IMR-90 (cell line): Measurements from ENCODE around the gene KCNT1. TPM values are rescaled to one million over a fixed set of nuclear protein-coding genes. Genes with fewer than 3 reads are reported as not detected.

Experiments
- ATAC-seq: fragments of 200-7000 bp; cut with Tn5 transposase; 2 replicates; pipeline ENCODE4 v1.9.1; 2020; ENCODE audit warnings: low read depth, mild to moderate bottlenecking, moderate library complexity
- BruUV-seq: library from RNA; stranded (reverse); fragments of 400-500 nt; replicated peaks from 2 replicates; lab custom pipeline; 2021; lab: Mats Ljungman, UMichigan
- CTCF ChIA-PET: fragments of 300-600 bp; formaldehyde crosslinking; extraction: SDS; loops from one replicate; lab custom pipeline; 2021; ENCODE audit warnings: antibody characterized with exemption; lab: Yijun Ruan, JAX
- POLR2A ChIA-PET: fragments of 300-600 bp; sonication (Branson Sonifier 250); formaldehyde crosslinking; loops from one replicate; lab custom pipeline; 2022; ENCODE audit warnings: antibody characterized with exemption; ENCODE audit not compliant: unreplicated experiment; lab: Charles Lee
- DNase-seq: peaks from one replicate; pipeline ENCODE4 v3.0.0; 2013
- H2AFZ ChIP-seq: replicated peaks from 2 replicates; pipeline ENCODE3; 2013; ENCODE audit warnings: low read length, mild to moderate bottlenecking; ENCODE audit not compliant: poor library complexity
- H2AK5ac ChIP-seq: 2 replicates; pipeline ENCODE4 v1.6.1; 2013; ENCODE audit warnings: low read depth, low read length, inconsistent platforms
- H2AK9ac ChIP-seq: replicated peaks from 2 replicates; pipeline ENCODE3; 2013; ENCODE audit warnings: mild to moderate bottlenecking, low read depth, low read length, moderate library complexity; ENCODE audit not compliant: poor library complexity
- H2BK120ac ChIP-seq: 2 replicates; pipeline ENCODE4 v1.6.1; 2013; ENCODE audit warnings: low read depth, low read length, inconsistent platforms
- H2BK15ac ChIP-seq: 3 replicates; pipeline ENCODE4 v1.6.1; 2013; ENCODE audit warnings: low read depth, low read length, inconsistent platforms
- H2BK20ac ChIP-seq: 2 replicates; pipeline ENCODE4 v1.6.1; 2013; ENCODE audit warnings: low read depth, mild to moderate bottlenecking, inconsistent platforms, low read length, moderate library complexity
- H2BK5ac ChIP-seq: 2 replicates; pipeline ENCODE4 v1.6.1; 2013; ENCODE audit warnings: mild to moderate bottlenecking, low read depth, low read length, inconsistent platforms; ENCODE audit not compliant: poor library complexity, severe bottlenecking
- H3K14ac ChIP-seq: replicated peaks from 2 replicates; pipeline ENCODE4 v1.6.1; 2013; ENCODE audit warnings: low read depth, low read length, inconsistent platforms
- H3K18ac ChIP-seq: 2 replicates; pipeline ENCODE4 v1.6.1; 2013; ENCODE audit warnings: low read depth, low read length, control low read depth
- H3K23ac ChIP-seq: 2 replicates; pipeline ENCODE4 v1.6.1; 2013; ENCODE audit warnings: low read depth, low read length, inconsistent platforms
- H3K27ac ChIP-seq: 2 replicates; pipeline ENCODE4 v1.5.1; 2013; ENCODE audit warnings: mild to moderate bottlenecking, control low read depth, low read length; ENCODE audit not compliant: insufficient read depth
- H3K27me3 ChIP-seq: 2 replicates; pipeline ENCODE4 v1.6.1; 2013; ENCODE audit warnings: low read length; ENCODE audit not compliant: control insufficient read depth, insufficient read depth
- H3K36me3 ChIP-seq: 2 replicates; pipeline ENCODE4 v1.6.1; 2013; ENCODE audit warnings: low read length, mixed read lengths; ENCODE audit not compliant: control insufficient read depth, insufficient read depth
- H3K4ac ChIP-seq: 2 replicates; pipeline ENCODE4 v1.6.1; 2013; ENCODE audit warnings: low read depth, low read length, inconsistent platforms
- H3K4me1 ChIP-seq: 2 replicates; pipeline ENCODE4 v1.6.1; 2013; ENCODE audit warnings: low read length, mixed read lengths; ENCODE audit not compliant: control insufficient read depth, insufficient read depth
- H3K4me2 ChIP-seq: 2 replicates; pipeline ENCODE4 v1.6.1; 2013; ENCODE audit warnings: low read depth, mild to moderate bottlenecking, control low read depth, low read length, moderate library complexity
- H3K4me3 ChIP-seq: 2 replicates; pipeline ENCODE4 v1.5.1; 2013; ENCODE audit warnings: low read depth, mild to moderate bottlenecking, control low read depth, low read length, moderate library complexity; ENCODE audit not compliant: insufficient read depth
- H3K56ac ChIP-seq: 2 replicates; pipeline ENCODE4 v1.6.1; 2013; ENCODE audit warnings: low read length, inconsistent platforms; ENCODE audit not compliant: insufficient read depth; ENCODE audit errors: extremely low read depth
- H3K79me1 ChIP-seq, 2 experiments: 2 replicates each; pipeline ENCODE4 v1.6.1; 2013; ENCODE audit warnings: low read length in 2 of 2, inconsistent platforms in 1 of 2, low read depth in 1 of 2
- H3K9ac ChIP-seq: 2 replicates; pipeline ENCODE4 v1.6.1; 2013; ENCODE audit warnings: low read depth, low read length, control low read depth
- H3K9me1 ChIP-seq: 2 replicates; pipeline ENCODE4 v1.6.1; 2013; ENCODE audit warnings: low read length, inconsistent platforms; ENCODE audit not compliant: insufficient read depth
- H3K9me3 ChIP-seq: 2 replicates; pipeline ENCODE4 v1.6.1; 2013; ENCODE audit warnings: low read length; ENCODE audit not compliant: control insufficient read depth, insufficient read depth
- H4K20me1 ChIP-seq: 2 replicates; pipeline ENCODE4 v1.6.1; 2013; ENCODE audit warnings: low read length, inconsistent platforms; ENCODE audit not compliant: insufficient read depth
- H4K5ac ChIP-seq: 2 replicates; pipeline ENCODE4 v1.6.1; 2013; ENCODE audit warnings: mild to moderate bottlenecking, low read depth, low read length, control low read depth
- H4K8ac ChIP-seq, 2 experiments: 2 replicates each; pipeline ENCODE4 v1.6.1; 2013; ENCODE audit warnings: low read depth in 2 of 2, low read length in 2 of 2, control low read depth in 1 of 2, inconsistent platforms in 1 of 2
- H4K91ac ChIP-seq: 2 replicates; pipeline ENCODE4 v1.6.1; 2013; ENCODE audit warnings: low read depth, low read length, inconsistent platforms; ENCODE audit not compliant: insufficient read depth
- MAZ ChIP-seq: IDR thresholded peaks from 2 replicates; pipeline ENCODE4 v1.6.1; 2012; ENCODE audit warnings: low read depth, mild to moderate bottlenecking, low read length, improper control_type of control experiment, moderate library complexity, borderline replicate concordance
- WGBS, 2 experiments: methylation state at CpG; one replicate each; pipeline versions ENCODE4 v1.1.5 to v1.1.7; 2013; ENCODE audit warnings: missing lambda C conversion rate in 2 of 2; ENCODE audit not compliant: insufficient read length in 1 of 2; ENCODE audit errors: extremely low coverage in 2 of 2; 5-methylcytosine and 5-hydroxymethylcytosine counted together
- dilution Hi-C: fragments of 300-500 bp; cut with HindIII; formaldehyde crosslinking; loops from one replicate; pipeline ENCODE4 v1.14.3; 2018; ENCODE audit warnings: low sequenced_read_pairs; ENCODE audit not compliant: unreplicated experiment
- in situ Hi-C: fragments of 300-500 bp; cut with MboI; formaldehyde crosslinking; loops from 3 replicates; pipeline ENCODE4 v1.14.3; 2019; ENCODE audit warnings: low sequenced_read_pairs, inconsistent platforms, mixed read lengths
- intact Hi-C: fragments of 100-400 bp; cut with micrococcal nuclease; formaldehyde crosslinking; loops from 2 replicates; pipeline ENCODE4 v1.10.0; 2022
- polyA plus RNA-seq, 3 experiments: library from polyadenylated mRNA; depleted of rRNA; stranded (reverse); fragments of >200 nt; gene quantifications; 2 replicates each; pipeline ENCODE4 v1.2.3, GENCODE V29; 2012; ENCODE audit warnings: low replicate concordance in 1 of 3
- total RNA-seq: library from RNA; depleted of rRNA; stranded (reverse); fragments of >200 nt; gene quantifications from 2 replicates; pipeline ENCODE4 v1.2.3, GENCODE V29; 2012
- TF ChIP-seq, protein P1 (sequence below): conservative IDR thresholded peaks from 2 replicates; pipeline ENCODE4 v1.5.1; 2012; ENCODE audit warnings: mild to moderate bottlenecking, low read depth, low read length, improper control_type of control experiment

Gene KCNT1
- total and polyA plus RNA-seq, 2 of the 4 experiments (the other 2 are of a cell fraction), result not detected

DNA sequence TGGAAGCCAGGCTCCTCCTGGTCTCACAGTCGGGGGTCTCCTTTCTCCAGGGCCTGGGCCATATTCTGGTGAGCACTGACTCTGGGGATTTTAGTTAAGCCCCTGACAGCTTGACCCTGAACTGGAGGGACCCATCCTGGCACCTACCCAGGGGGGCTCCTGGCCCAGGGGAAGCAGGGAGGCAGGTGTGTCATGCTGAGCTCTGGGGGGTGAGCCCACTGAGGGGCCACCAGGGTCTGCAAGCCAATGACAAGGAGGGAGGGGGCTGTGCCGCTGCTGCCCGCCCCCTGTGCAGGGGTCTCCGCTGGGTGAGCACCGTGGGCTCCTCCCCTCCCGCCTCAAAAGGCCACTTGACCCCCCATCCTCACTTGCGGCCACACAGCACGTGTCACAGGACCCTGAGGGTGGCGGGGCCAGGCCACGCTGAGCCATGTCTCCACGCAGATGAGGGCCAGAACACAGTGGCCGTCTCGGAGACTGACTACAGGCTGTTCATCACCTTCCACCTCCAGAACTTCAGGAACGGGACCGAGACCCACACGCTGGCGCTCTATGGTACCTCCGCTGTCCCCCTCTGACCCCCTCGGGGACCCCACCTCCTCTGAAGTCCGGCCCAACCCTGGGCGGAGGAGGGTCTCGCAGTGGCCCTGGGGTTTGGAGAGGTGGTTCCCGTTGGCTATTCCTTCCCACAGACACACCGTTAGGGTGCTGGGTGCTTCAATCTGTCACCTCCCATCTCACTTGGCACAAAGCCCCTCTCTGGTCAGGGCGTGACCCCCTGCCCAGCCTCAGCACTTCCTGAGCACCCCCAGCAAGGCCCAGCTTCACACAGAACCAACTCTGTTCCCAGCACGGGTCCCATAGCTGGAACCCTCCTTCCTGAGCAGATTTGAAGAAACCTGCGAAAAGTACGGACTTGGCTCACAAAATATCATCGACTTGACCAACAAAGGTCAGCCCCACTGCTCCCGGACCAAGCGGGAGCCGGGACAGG, 36.9 kb upstream of the KCNT1 start:
- BruUV-seq, result no TSS peak
- Histone ChIP-seq H3K79me1 (no peaks in the 10 kb centered on the region), H2AK5ac (no peak overlapping the region), H3K36me3 (no peaks in the 10 kb centered on the region), H3K56ac (no peak overlapping the region), H2BK120ac (no peak overlapping the region), H3K14ac (no peak overlapping the region), H3K27ac (no peak overlapping the region), H3K9me3 (peaks cover 3% of the 10 kb centered on the region; the same call in 1 of the 2 replicates), H3K4me1 (no peaks in the 10 kb centered on the region), H4K91ac (no peak overlapping the region), H3K18ac (no peak overlapping the region), H2AK9ac (no peak overlapping the region), H2BK20ac (no peak overlapping the region), H2BK5ac (no peak overlapping the region), H4K8ac (no peak overlapping the region), H3K4me3 (no peak overlapping the region), H3K23ac (no peak overlapping the region), H2AFZ (no peak overlapping the region), H4K20me1 (no peaks in the 10 kb centered on the region), H3K27me3 (no peaks in the 10 kb centered on the region), H3K9ac (no peak overlapping the region), H3K9me1 (no peaks in the 10 kb centered on the region), H4K5ac (no peak overlapping the region), H3K4ac (no peak overlapping the region), H3K4me2 (no peak overlapping the region), H2BK15ac (no peak overlapping the region)
- ChIA-PET POLR2A (no interaction called here), CTCF (no interaction called here)
- no peak for TF ChIP-seq MAZ
- TF ChIP-seq, protein P1, sequence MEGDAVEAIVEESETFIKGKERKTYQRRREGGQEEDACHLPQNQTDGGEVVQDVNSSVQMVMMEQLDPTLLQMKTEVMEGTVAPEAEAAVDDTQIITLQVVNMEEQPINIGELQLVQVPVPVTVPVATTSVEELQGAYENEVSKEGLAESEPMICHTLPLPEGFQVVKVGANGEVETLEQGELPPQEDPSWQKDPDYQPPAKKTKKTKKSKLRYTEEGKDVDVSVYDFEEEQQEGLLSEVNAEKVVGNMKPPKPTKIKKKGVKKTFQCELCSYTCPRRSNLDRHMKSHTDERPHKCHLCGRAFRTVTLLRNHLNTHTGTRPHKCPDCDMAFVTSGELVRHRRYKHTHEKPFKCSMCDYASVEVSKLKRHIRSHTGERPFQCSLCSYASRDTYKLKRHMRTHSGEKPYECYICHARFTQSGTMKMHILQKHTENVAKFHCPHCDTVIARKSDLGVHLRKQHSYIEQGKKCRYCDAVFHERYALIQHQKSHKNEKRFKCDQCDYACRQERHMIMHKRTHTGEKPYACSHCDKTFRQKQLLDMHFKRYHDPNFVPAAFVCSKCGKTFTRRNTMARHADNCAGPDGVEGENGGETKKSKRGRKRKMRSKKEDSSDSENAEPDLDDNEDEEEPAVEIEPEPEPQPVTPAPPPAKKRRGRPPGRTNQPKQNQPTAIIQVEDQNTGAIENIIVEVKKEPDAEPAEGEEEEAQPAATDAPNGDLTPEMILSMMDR, result no peak
- DNase-seq (no peak), ATAC-seq (no peak)
- WGBS, 2 experiments, result no CpG with 5 or more reads among the region's 32 CpGs
- dilution Hi-C loops, result no loop called here
- intact Hi-C loops, result no loop called here
- in situ Hi-C loops, result no loop called here
